Activated naive CD4-positive, alpha-beta T cell (primary cell): ENCODE results near the gene PAX1.

ENCODE experiments used
- DNase-seq, 4 experiments: peaks; one replicate each; lab custom pipeline; 2025; lab: John Stamatoyannopoulos, UW

Gene PAX1

GRCh38 chr20:21739682-21740081 lies 34.2 kb downstream of the PAX1 start:
- DNase-seq, result no peak

GRCh38 chr20:21741266-21741665 lies 35.8 kb downstream of the PAX1 start:
- DNase-seq, result no peak

- no peak for DNase-seq
Observed at GRCh38 chr20:21762646-21763045, 57.2 kb downstream of the PAX1 start.

- no peak for DNase-seq
Observed at GRCh38 chr20:21767200-21767738, 61.8 kb downstream of the PAX1 start.

GRCh38 chr20:21767739-21768223 lies 62.3 kb downstream of the PAX1 start:
- DNase-seq, result no peak
